SH-SY5Y (cell line): ENCODE data around the gene EFCAB5.

Experiments
- GATA2 ChIP-seq: IDR thresholded peaks from 2 replicates; pipeline ENCODE4 v1.6.1; 2011; ENCODE audit warnings: mild to moderate bottlenecking, low read depth, low read length
- GATA3 ChIP-seq: IDR thresholded peaks from 2 replicates; pipeline ENCODE4 v1.6.1; 2011; ENCODE audit warnings: low read depth, mild to moderate bottlenecking, low read length, moderate library complexity

- no peak for TF ChIP-seq GATA3
- TF ChIP-seq GATA2 = no peak
Measured at GRCh38 chr17:29911641-29912177, 29.7 kb upstream of the EFCAB5 start.
